ENCODE data around the gene FOXP2.
"Not testable (repeated sequence)": the region's sequence is repeated elsewhere in the genome, so short reads cannot be mapped to it uniquely, and the experiment has no call there.

FOXP2 gene

DNA sequence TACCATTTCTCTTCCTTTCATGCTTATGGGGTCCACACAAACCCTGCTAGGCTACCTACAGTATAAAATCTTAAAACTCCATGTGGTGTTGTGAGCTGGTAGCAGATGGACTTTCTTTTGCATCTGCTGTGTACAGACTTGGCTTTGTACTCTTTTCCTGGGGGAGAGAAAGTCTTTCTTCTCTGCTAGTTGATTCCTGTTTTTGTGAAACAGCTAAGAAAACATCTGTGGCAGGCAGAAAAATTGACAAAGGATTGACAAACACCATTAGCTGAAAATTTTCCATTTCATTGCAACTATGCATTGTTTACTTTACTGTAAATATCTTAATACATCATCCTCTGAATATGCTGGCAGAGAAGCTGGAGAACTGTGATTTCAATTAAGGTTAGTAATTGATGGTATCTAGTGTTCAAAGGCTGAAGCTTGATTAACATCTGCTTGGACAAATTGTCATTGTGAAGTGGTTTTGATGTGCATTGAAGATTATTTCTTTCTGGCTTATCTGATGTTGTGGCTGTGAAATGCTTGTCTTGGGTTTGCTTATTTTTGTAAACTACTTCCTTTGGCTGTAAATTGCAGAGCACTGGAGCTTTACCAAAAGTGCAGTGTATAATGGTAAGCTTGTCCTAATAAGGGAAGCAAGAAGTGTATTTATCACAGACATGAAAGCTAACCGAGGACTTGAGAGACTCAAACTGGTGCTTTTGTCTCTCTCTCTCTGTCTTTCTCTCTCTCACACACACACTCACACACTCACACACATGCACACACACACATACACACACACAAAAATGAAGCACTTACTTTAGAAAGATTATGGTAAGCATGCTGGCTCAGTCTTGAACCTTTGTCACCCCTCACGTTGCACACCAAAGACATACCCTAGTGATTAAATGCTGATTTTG lies at the start of gene FOXP2:
TSS of gene FOXP2 (plus strand) at position 660 of the 908 bp plus-strand sequence. CDS start 11,697 bp downstream, outside the sequence.
- TF ChIP-seq, protein P1, sequence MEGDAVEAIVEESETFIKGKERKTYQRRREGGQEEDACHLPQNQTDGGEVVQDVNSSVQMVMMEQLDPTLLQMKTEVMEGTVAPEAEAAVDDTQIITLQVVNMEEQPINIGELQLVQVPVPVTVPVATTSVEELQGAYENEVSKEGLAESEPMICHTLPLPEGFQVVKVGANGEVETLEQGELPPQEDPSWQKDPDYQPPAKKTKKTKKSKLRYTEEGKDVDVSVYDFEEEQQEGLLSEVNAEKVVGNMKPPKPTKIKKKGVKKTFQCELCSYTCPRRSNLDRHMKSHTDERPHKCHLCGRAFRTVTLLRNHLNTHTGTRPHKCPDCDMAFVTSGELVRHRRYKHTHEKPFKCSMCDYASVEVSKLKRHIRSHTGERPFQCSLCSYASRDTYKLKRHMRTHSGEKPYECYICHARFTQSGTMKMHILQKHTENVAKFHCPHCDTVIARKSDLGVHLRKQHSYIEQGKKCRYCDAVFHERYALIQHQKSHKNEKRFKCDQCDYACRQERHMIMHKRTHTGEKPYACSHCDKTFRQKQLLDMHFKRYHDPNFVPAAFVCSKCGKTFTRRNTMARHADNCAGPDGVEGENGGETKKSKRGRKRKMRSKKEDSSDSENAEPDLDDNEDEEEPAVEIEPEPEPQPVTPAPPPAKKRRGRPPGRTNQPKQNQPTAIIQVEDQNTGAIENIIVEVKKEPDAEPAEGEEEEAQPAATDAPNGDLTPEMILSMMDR (IDR thresholded peaks at IDR 0.05; ENCODE audit: low read depth, low read length): no peak
- peak; percentile 3 to 37 for DNase-seq (ENCODE audit: low read depth in 2 of 2)
- H3K4me3 ChIP-seq (replicated peaks in 1 of 2; ENCODE audit: low read depth in 2 of 2, low read length in 2 of 2): peak within 1 kb of the TSS in 1 of 2 donors; percentile 22

DNA sequence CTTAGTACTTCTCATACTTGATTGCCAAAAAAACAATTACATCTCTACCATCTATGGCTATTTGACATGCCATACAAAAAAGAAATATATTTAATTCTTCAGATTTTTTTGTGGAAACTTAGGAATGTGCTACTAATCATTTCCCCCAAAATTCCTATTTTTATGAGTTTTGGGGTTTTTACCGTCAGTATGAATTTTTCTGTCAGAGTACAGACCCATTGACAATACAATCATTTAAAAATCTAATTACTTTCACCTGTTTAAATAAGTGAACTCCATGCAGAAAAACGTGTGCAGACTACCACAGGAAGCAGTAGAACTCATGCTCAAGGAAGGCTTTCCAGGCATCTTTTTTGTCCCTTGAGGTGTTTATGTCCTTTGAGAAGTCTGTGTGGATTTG lies 48.8 kb upstream of the FOXP2 start:
- TF ChIP-seq, protein P1 (IDR thresholded peaks at IDR 0.05; ENCODE audit: low read depth, low read length): no peak
- no peak for DNase-seq (ENCODE audit: low read depth in 2 of 2)
- H3K4me3 ChIP-seq (replicated peaks in 1 of 2; ENCODE audit: low read depth in 2 of 2, low read length in 2 of 2): no peak overlapping the region

DNA sequence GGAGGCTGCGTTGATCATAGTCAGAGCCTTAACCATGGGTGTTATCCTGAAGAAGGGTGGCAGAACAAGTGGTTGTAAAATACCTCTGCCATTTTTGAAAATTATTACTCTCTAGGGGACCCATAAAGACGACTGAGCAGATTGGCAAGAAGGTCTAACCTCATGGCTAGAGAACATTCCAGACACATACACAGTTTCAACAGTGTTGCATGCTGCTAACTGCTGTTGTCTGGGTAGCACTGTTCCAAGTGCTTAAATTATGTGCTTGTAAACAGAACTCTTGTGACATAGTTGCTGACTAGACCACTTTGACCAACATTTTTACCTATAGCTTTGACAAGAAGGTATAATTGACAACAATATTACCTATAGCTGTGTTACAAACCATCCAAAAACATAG lies 46.1 kb upstream of the FOXP2 start:
- TF ChIP-seq, protein P1 (IDR thresholded peaks at IDR 0.05; ENCODE audit: low read depth, low read length): no peak
- H3K4me3 ChIP-seq (replicated peaks in 1 of 2; ENCODE audit: low read depth in 2 of 2, low read length in 2 of 2): no peak overlapping the region

DNA sequence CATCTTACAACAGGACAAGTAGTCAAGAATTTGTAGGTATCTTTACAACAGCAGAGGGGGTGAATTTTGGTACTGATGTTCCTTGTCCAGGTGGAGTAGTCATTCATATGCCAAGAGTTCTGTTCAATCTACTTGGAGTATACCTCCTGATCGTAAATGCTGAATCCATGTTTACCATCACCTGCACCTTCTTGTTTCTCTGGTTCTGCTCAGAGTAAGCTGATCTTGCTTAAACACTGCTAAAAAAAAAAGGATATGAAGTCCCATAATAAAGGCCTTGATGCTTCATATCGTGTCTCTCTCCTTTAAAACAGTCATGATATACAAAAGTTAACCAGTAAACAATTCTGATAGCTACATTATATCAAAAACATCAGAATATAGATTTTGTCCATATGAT lies 45.3 kb upstream of the FOXP2 start:
- TF ChIP-seq, protein P1 (IDR thresholded peaks at IDR 0.05; ENCODE audit: low read depth, low read length): no peak
- no peak overlapping the region for H3K4me3 ChIP-seq (replicated peaks in 1 of 2; ENCODE audit: low read depth in 2 of 2, low read length in 2 of 2)
- no peak for DNase-seq (ENCODE audit: low read depth in 2 of 2)

More for the DNA sequence above, 46.1 kb upstream of the FOXP2 start:
- no peak for DNase-seq (ENCODE audit: low read depth in 2 of 2)

DNA sequence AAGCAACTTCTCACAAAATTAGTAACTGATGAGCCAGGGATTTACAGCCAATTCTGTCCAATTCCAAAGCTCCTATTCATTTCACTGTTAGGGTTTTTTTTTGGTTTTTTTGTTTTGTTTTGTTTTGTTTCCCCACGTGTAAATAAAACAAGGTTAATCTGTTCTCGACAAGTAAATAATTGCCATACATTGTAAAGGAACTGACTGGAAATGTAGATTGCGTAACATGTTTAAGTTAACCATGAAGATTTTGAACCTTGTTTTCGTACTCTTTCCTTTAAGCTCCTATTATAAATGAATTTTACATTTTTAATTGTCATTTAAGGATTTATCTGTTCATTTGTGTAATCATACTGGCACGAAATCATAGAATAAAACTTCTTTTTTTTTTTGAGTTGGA lies 42.0 kb upstream of the FOXP2 start:
- DNase-seq (ENCODE audit: low read depth in 2 of 2): no peak
- H3K4me3 ChIP-seq (replicated peaks in 1 of 2; ENCODE audit: low read depth in 2 of 2, low read length in 2 of 2): no peak overlapping the region
- TF ChIP-seq, protein P1 (IDR thresholded peaks at IDR 0.05; ENCODE audit: low read depth, low read length): no peak

DNA sequence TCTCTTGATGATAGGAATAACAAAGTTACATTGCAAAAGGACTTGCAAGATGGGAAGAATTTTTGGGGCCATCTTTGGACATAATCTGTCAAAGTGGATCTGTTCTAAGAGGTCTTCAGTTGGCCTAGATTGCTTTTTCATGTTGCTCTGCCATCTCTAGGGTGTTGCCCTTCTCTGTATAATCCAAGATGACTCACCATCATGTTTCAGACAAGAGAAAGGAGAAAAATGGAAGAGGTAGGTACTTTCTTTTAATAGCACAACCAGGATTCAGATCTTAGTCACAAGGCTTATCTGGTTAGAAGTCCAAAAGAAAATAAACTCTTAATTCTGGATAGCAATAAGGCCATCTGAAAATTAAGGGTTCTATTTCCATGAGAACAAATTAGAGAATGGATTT lies 38.7 kb upstream of the FOXP2 start:
- DNase-seq (ENCODE audit: low read depth in 2 of 2): no peak
- no peak overlapping the region for H3K4me3 ChIP-seq (replicated peaks in 1 of 2; ENCODE audit: low read depth in 2 of 2, low read length in 2 of 2)
- TF ChIP-seq, protein P1 (IDR thresholded peaks at IDR 0.05; ENCODE audit: low read depth, low read length): no peak

DNA sequence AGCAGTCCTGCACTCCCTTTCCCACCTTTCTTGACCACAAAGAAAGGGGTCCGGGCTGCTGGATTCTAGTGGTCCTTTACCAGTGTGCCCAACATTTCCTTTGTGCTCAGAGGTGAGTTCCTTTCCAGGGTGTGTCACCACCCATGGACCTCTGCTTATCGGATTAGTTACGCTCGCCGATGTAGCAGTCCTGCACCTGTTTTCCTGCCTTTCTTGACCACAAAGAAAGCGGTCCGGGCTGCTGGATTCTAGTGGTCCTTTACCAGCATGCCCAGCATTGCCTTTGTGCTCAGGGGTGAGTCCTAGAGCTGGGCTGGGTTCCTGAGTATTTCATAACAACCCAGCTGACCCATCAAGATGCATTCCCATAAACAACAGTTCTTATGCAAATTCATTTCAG lies 30.7 kb upstream of the FOXP2 start:
- not testable (repeated sequence) for DNase-seq (ENCODE audit: low read depth in 2 of 2); H3K4me3 ChIP-seq (replicated peaks in 1 of 2; ENCODE audit: low read depth in 2 of 2, low read length in 2 of 2)

DNA sequence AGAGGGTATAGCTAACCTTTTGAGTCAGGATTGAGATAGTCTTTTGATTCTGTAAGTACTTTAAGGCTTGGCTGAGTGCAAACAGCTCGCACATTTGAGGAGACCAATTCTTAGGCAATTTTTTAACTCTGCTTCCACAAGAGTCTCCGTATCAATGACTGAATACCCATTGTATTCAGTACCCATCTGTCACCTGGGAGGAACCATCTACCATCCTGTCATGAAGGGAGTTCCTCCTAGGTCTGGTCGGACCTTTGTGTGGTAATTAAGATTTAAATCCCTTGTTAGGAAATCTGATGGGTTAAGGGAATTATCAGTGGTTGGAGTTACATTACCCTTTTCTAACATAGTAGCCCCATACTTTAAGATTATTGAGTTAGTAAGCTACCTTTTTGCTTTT lies 30.3 kb upstream of the FOXP2 start:
- not testable (repeated sequence) for DNase-seq (ENCODE audit: low read depth in 2 of 2); H3K4me3 ChIP-seq (replicated peaks in 1 of 2; ENCODE audit: low read depth in 2 of 2, low read length in 2 of 2)
